ENCODE measurements around the gene TMEM72.
A peak's percentile ranks its signal among the peaks of the same experiment; 100 is the strongest.

TMEM72 gene

GRCh38 chr10:44976352-44977198, 65.4 kb downstream of the TMEM72 start:
- no peak for DNase-seq (ENCODE audit: low spot score)
- no peak for TF ChIP-seq CTCF (IDR thresholded peaks at IDR 0.05; ENCODE audit: extremely low read depth, missing control alignments)

GRCh38 chr10:44977287-44978212, 66.4 kb downstream of the TMEM72 start:
- no peak for DNase-seq (ENCODE audit: low spot score)

GRCh38 chr10:44978213-44978569, 67.1 kb downstream of the TMEM72 start:
- no peak for TF ChIP-seq CTCF (IDR thresholded peaks at IDR 0.05; ENCODE audit: extremely low read depth, missing control alignments)
- no peak for DNase-seq (ENCODE audit: low spot score)

More at GRCh38 chr10:44977287-44978212, 66.4 kb downstream of the TMEM72 start:
- no peak for TF ChIP-seq CTCF (IDR thresholded peaks at IDR 0.05; ENCODE audit: extremely low read depth, missing control alignments)

GRCh38 chr10:44978570-44979280, 67.6 kb downstream of the TMEM72 start, which contains the start of gene DEPP1:
Gene DEPP1 (minus strand): TSS chr10:44978809. CDS start chr10:44978030, 779 bp downstream.
- no peak for TF ChIP-seq CTCF (IDR thresholded peaks at IDR 0.05; ENCODE audit: extremely low read depth, missing control alignments)
- DNase-seq (ENCODE audit: low spot score), result peak; percentile 63

- TF ChIP-seq CTCF (IDR thresholded peaks at IDR 0.05; ENCODE audit: extremely low read depth, missing control alignments), result no peak
- DNase-seq (ENCODE audit: low spot score), result no peak
These were observed 68.4 kb downstream of the TMEM72 start for GRCh38 chr10:44979281-44980191.

GRCh38 chr10:44980309-44981171, 69.4 kb downstream of the TMEM72 start:
- DNase-seq (ENCODE audit: low spot score), result peak; percentile 60
- no peak for TF ChIP-seq CTCF (IDR thresholded peaks at IDR 0.05; ENCODE audit: extremely low read depth, missing control alignments)

All from GM20000 (cell line).